A549 (cell line): ENCODE data around the gene THUMPD3. TPM values are rescaled to one million over a fixed set of nuclear protein-coding genes. Genes with fewer than 3 reads are reported as not detected.

Experiments
- ATAC-seq, 2 experiments: fragments of 200-7000 bp in 1 of 2; fragments of >200 bp in 1 of 2; cut with Nextera tagmentation in 1 of 2; cut with Tn5 transposase in 1 of 2; 3 replicates each; pipeline versions ENCODE4 v1.8.0 to v1.9.1; 2018 to 2020; ENCODE audit warnings: mild to moderate bottlenecking in 1 of 2, moderate library complexity in 1 of 2
- CTCF ChIA-PET: fragments of 300-600 bp; sonication (Branson Sonifier 250); formaldehyde crosslinking; extraction: SDS; loops from one replicate; lab custom pipeline; 2021; ENCODE audit warnings: antibody characterized with exemption, inconsistent platforms; lab: Yijun Ruan, JAX
- POLR2A ChIA-PET: fragments of 350-600 bp; formaldehyde crosslinking; extraction: SDS; loops from one replicate; lab custom pipeline; 2021; ENCODE audit warnings: antibody characterized with exemption, inconsistent platforms; lab: Yijun Ruan, JAX
- DNase-seq, 2 experiments: peaks; one replicate each; pipeline versions ENCODE4 v3.0.0 to v3.0.0-alpha.2; 2011 to 2016; ENCODE audit warnings: low read depth in 1 of 2, low spot score in 1 of 2
- FAIRE-seq: peaks from 2 replicates; lab custom pipeline; 2011; peaks lifted over from hg19 to GRCh38; lab: Jason Lieb, UNC
- H3K27ac ChIP-seq, 2 experiments: fragments of >200 bp; sonication (Bioruptor Twin); formaldehyde crosslinking; 3 replicates each; pipeline ENCODE4 v1.5.1; 2016 to 2017
- H3K4me1 ChIP-seq: fragments of >200 bp; sonication (Bioruptor Twin); formaldehyde crosslinking; 3 replicates; pipeline ENCODE4 v1.6.1; 2016
- H3K4me2 ChIP-seq: fragments of >200 bp; sonication (Bioruptor Twin); formaldehyde crosslinking; 3 replicates; pipeline ENCODE4 v1.6.1; 2016
- H3K4me3 ChIP-seq: fragments of >200 bp; sonication (Bioruptor Twin); formaldehyde crosslinking; 3 replicates; pipeline ENCODE4 v1.5.1; 2016
- H3K9me3 ChIP-seq: fragments of >200 bp; sonication (Bioruptor Twin); formaldehyde crosslinking; 3 replicates; pipeline ENCODE4 v1.6.1; 2016
- ATOH8 ChIP-seq: fragments of 250-450 bp; sonication (Bioruptor Pico); IDR thresholded peaks from 2 replicates; pipeline ENCODE4 v1.5.0; 2020; ENCODE audit warnings: low read depth, mild to moderate bottlenecking, moderate library complexity
- BHLHE40 ChIP-seq: IDR thresholded peaks from 2 replicates; pipeline ENCODE4 v1.6.1; 2012; ENCODE audit warnings: low read depth, low read length, inconsistent platforms
- CBX8 ChIP-seq: fragments of 200-600 bp; sonication (generic); IDR thresholded peaks from 2 replicates; pipeline ENCODE4 v1.6.1; 2016
- CEBPB ChIP-seq, 2 experiments: fragments of >200 bp in 1 of 2; sonication (Bioruptor Twin) in 1 of 2; formaldehyde crosslinking in 1 of 2; IDR thresholded peaks; 2 replicates each; pipeline ENCODE4 v1.6.1; 2012 to 2016
- CHD2 ChIP-seq: fragments of 150-350 bp; IDR thresholded peaks from 2 replicates; pipeline ENCODE4 v1.6.1; 2014; ENCODE audit warnings: low read length; ENCODE audit not compliant: partially characterized antibody
- ELK1 ChIP-seq: fragments of 150-350 bp; IDR thresholded peaks from 2 replicates; pipeline ENCODE4 v1.6.1; 2014; ENCODE audit warnings: low read depth, mild to moderate bottlenecking, low read length
- EP300 ChIP-seq, 2 experiments: fragments of >200 bp; sonication (Bioruptor Twin); formaldehyde crosslinking; IDR thresholded peaks; 2 replicates in 1 of 2; 3 replicates in 1 of 2; pipeline ENCODE4 v1.6.1; 2016 to 2017
- ESRRA ChIP-seq: fragments of 150-350 bp; IDR thresholded peaks from 2 replicates; pipeline ENCODE4 v1.6.1; 2014; ENCODE audit warnings: mild to moderate bottlenecking, low read length, borderline replicate concordance
- FOSL2 ChIP-seq, 2 experiments: fragments of 450-650 bp in 1 of 2; fragments of >200 bp in 1 of 2; sonication (Bioruptor Twin) in 1 of 2; formaldehyde crosslinking; IDR thresholded peaks; 2 replicates each; pipeline versions ENCODE4 v1.5.0 to v1.6.1; 2016 to 2020; ENCODE audit warnings: mild to moderate bottlenecking in 1 of 2, moderate library complexity in 1 of 2
- HEYL ChIP-seq: fragments of 250-450 bp; sonication (Bioruptor Pico); IDR thresholded peaks from 2 replicates; pipeline ENCODE4 v1.8.0; 2021; ENCODE audit warnings: mild to moderate bottlenecking, moderate library complexity
- HOXA7 ChIP-seq: fragments of 250-450 bp; sonication (Bioruptor Pico); IDR thresholded peaks from 2 replicates; pipeline ENCODE4 v1.5.0; 2020; ENCODE audit warnings: mild to moderate bottlenecking, moderate library complexity
- HOXB5 ChIP-seq: fragments of 250-450 bp; sonication (Bioruptor Pico); IDR thresholded peaks from 2 replicates; pipeline ENCODE4 v1.5.0; 2020; ENCODE audit warnings: mild to moderate bottlenecking, moderate library complexity
- JUNB ChIP-seq: fragments of >200 bp; sonication (Bioruptor Twin); formaldehyde crosslinking; IDR thresholded peaks from 2 replicates; pipeline ENCODE4 v1.6.1; 2016
- KDM5A ChIP-seq: fragments of 200-600 bp; sonication (generic); IDR thresholded peaks from 2 replicates; pipeline ENCODE4 v1.6.1; 2016; ENCODE audit warnings: antibody characterized with exemption, mild to moderate bottlenecking
- MAZ ChIP-seq: fragments of 150-350 bp; IDR thresholded peaks from 2 replicates; pipeline ENCODE4 v1.6.1; 2014; ENCODE audit warnings: antibody characterized with exemption, low read depth, low read length, borderline replicate concordance
- NFE2L2 ChIP-seq: fragments of 150-350 bp; conservative IDR thresholded peaks from 2 replicates; pipeline ENCODE4 v1.6.1; 2014; ENCODE audit warnings: low read length
- NPAS2 ChIP-seq: fragments of 250-450 bp; sonication (Bioruptor Pico); IDR thresholded peaks from 2 replicates; pipeline ENCODE4 v1.8.0; 2022; ENCODE audit warnings: mild to moderate bottlenecking, moderate library complexity, borderline replicate concordance
- NR3C1 ChIP-seq: fragments of >200 bp; sonication (Bioruptor Twin); formaldehyde crosslinking; IDR thresholded peaks from 3 replicates; pipeline ENCODE4 v1.6.1; 2017
- POLR2AphosphoS2 ChIP-seq: conservative IDR thresholded peaks from 2 replicates; pipeline ENCODE4 v1.6.1; 2012; ENCODE audit warnings: low read length, improper control_type of control experiment, inconsistent platforms
- RAD21 ChIP-seq, 2 experiments: fragments of >200 bp in 1 of 2; sonication (Bioruptor Twin) in 1 of 2; formaldehyde crosslinking in 1 of 2; IDR thresholded peaks in 1 of 2; conservative IDR thresholded peaks in 1 of 2; 2 replicates in 1 of 2; 3 replicates in 1 of 2; pipeline ENCODE4 v1.6.1; 2012 to 2018; ENCODE audit warnings: inconsistent platforms in 1 of 2
- RCOR1 ChIP-seq: fragments of 150-350 bp; IDR thresholded peaks from 2 replicates; pipeline ENCODE4 v1.6.1; 2014; ENCODE audit warnings: antibody characterized with exemption, low read length, low read depth
- REST ChIP-seq: fragments of 200-600 bp; sonication (generic); IDR thresholded peaks from 2 replicates; pipeline ENCODE4 v1.6.1; 2016; ENCODE audit warnings: antibody characterized with exemption, mild to moderate bottlenecking, moderate library complexity
- RFX5 ChIP-seq: fragments of 450-650 bp; IDR thresholded peaks from 2 replicates; pipeline ENCODE4 v1.7.1; 2014; ENCODE audit warnings: antibody characterized with exemption, mild to moderate bottlenecking, moderate library complexity
- RNF2 ChIP-seq: fragments of 200-600 bp; sonication (generic); IDR thresholded peaks from 2 replicates; pipeline ENCODE4 v1.6.1; 2016; ENCODE audit warnings: low read depth, mild to moderate bottlenecking, antibody characterized with exemption, moderate library complexity, borderline replicate concordance
- USF2 ChIP-seq: fragments of 450-650 bp; IDR thresholded peaks from 2 replicates; pipeline ENCODE4 v1.6.1; 2014; ENCODE audit warnings: antibody characterized with exemption
- ZFP36 ChIP-seq: fragments of 450-650 bp; IDR thresholded peaks from 2 replicates; pipeline ENCODE4 v1.6.1; 2014; ENCODE audit warnings: borderline replicate concordance; ENCODE audit not compliant: partially characterized antibody
- ZSCAN20 ChIP-seq: fragments of 250-450 bp; sonication (Bioruptor Pico); IDR thresholded peaks from 2 replicates; pipeline ENCODE4 v1.8.0; 2022; ENCODE audit warnings: mild to moderate bottlenecking, moderate library complexity
- WGBS: methylation state at CpG from one replicate; pipeline ENCODE4 v1.1.6; 2017; ENCODE audit errors: missing lambda C conversion rate; 5-methylcytosine and 5-hydroxymethylcytosine counted together
- polyA plus RNA-seq, 4 experiments: library from polyadenylated mRNA; depleted of rRNA in 3 of 4; stranded (reverse); fragments of >200 nt; fragmentation: RNase III in 1 of 4; extraction: RNeasy Plus Mini Kit Qiagen cat#74134 plus additional on column Dnase treatment in 1 of 4; gene quantifications; 2 replicates in 3 of 4; 3 replicates in 1 of 4; pipeline ENCODE4 v1.2.3, GENCODE V29; 2011 to 2017

The THUMPD3 gene
- polyA plus RNA-seq, 2 of the 4 experiments (the other 2 are of a cell fraction), result 53.9 to 86.0 TPM

- no peak for DNase-seq
- H3K4me3 ChIP-seq, result no peak overlapping the region
- 55% methylated on average over 1 of the region's 1 CpG for WGBS
- no peak for FAIRE-seq
- no peak for ATAC-seq
- ChIA-PET CTCF (no interaction called here), POLR2A (interaction anchor here (0.7 kb wide), 1 partner anchor 18 kb away, joined by 3 read pairs; the partner anchor contains the start of gene THUMPD3)
- H3K9me3 ChIP-seq, result no peaks in the 10 kb centered on the region
- TF ChIP-seq FOSL2 (IDR thresholded peaks at IDR 0.05), result no peak
- TF ChIP-seq FOSL2 (CRISPR knock-in tag; IDR thresholded peaks at IDR 0.05), result no peak
- no peak for TF ChIP-seq ATOH8 (CRISPR knock-in tag)
- TF ChIP-seq RNF2, result no peak
- TF ChIP-seq REST, result no peak
- TF ChIP-seq MAZ, result no peak
- TF ChIP-seq RAD21 (conservative IDR thresholded peaks at IDR 0.05 in 1 of 2, IDR thresholded peaks at IDR 0.05 in 1 of 2), result no peak
- TF ChIP-seq ZFP36, result no peak
- no peak for TF ChIP-seq NR3C1
- TF ChIP-seq ELK1, result no peak
- TF ChIP-seq HOXA7 (CRISPR knock-in tag), result no peak
- no peak for TF ChIP-seq NPAS2 (CRISPR knock-in tag)
- TF ChIP-seq KDM5A, result no peak
- no peak for TF ChIP-seq CEBPB (IDR thresholded peaks at IDR 0.05)
- TF ChIP-seq RCOR1, result no peak
- no peak overlapping the region for H3K27ac ChIP-seq
- peaks cover 14% of the 10 kb centered on the region for H3K4me1 ChIP-seq
- H3K4me2 ChIP-seq, result no peak overlapping the region
These were observed 17.8 kb upstream of the THUMPD3 start for GRCh38 chr3:9345041-9345440.

- Histone ChIP-seq H3K9me3 (no peaks in the 10 kb centered on the region), H3K4me2 (no peak overlapping the region)
- ATAC-seq, result no peak
- POLR2A ChIA-PET, result interaction anchor here (1.0 kb wide), 1 partner anchor 17 kb away, joined by 7 read pairs; the partner anchor contains the start of gene THUMPD3
- TF ChIP-seq CHD2, result no peak
- no peak for TF ChIP-seq POLR2AphosphoS2
- TF ChIP-seq HOXB5 (CRISPR knock-in tag), result no peak
- TF ChIP-seq BHLHE40, result no peak
- no peak for TF ChIP-seq MAZ
- TF ChIP-seq EP300 (IDR thresholded peaks at IDR 0.05), result no peak
- TF ChIP-seq ZSCAN20 (CRISPR knock-in tag), result no peak
- TF ChIP-seq CBX8, result no peak
- no peak for TF ChIP-seq RFX5
- no peak for TF ChIP-seq HEYL
- TF ChIP-seq NFE2L2, result no peak
- TF ChIP-seq JUNB, result no peak
- no peak for TF ChIP-seq KDM5A
- TF ChIP-seq USF2, result no peak
- TF ChIP-seq ESRRA, result no peak
- TF ChIP-seq, all 56 proteins: peak for 0
- Histone ChIP-seq H3K27ac (no peak overlapping the region), H3K4me3 (no peak overlapping the region), H3K4me1 (peaks cover 4% of the 10 kb centered on the region)
- FAIRE-seq (no peak), DNase-seq (no peak)
- WGBS, result 94% methylated on average over 1 of the region's 1 CpG
- CTCF ChIA-PET, result interaction anchor here (1.2 kb wide), 1 partner anchor 44 kb away, joined by 3 read pairs; no protein-coding TSS in a partner anchor
These were observed 16.7 kb upstream of the THUMPD3 start for GRCh38 chr3:9346141-9346540.
